Esophagus muscularis mucosa (tissue), 4 donors: Measurements from ENCODE around the gene PCNT. TPM values are rescaled to one million over a fixed set of nuclear protein-coding genes. Genes with fewer than 3 reads are reported as not detected.
"Not testable (repeated sequence)": the region's sequence is repeated elsewhere in the genome, so short reads cannot be mapped to it uniquely, and the experiment has no call there.

Experiments
- DNase-seq: peaks from one replicate; pipeline ENCODE4 v3.0.0-alpha.2; 2017; ENCODE audit errors: extremely low spot score
- H3K27ac ChIP-seq, 4 donors: fragments of 200-600 bp; sonication (generic); replicated peaks in 1 of 4; 1 replicate in 3 of 4; 2 replicates in 1 of 4; pipeline ENCODE4 v1.5.1; 2016 to 2019; ENCODE audit warnings: mild to moderate bottlenecking in 1 of 4
- H3K27me3 ChIP-seq, 4 donors: fragments of 200-600 bp; sonication (generic); one replicate each; pipeline versions ENCODE4 v1.5.1 to v1.6.0; 2016 to 2019
- H3K36me3 ChIP-seq, 4 donors: fragments of 200-600 bp; sonication (generic); one replicate each; pipeline ENCODE4 v1.5.1; 2016 to 2019
- H3K4me1 ChIP-seq, 4 donors: fragments of 200-600 bp; sonication (generic); one replicate each; pipeline ENCODE4 v1.5.1; 2016 to 2019
- H3K4me3 ChIP-seq, 4 donors: fragments of 200-600 bp; sonication (generic); 1 replicate in 2 of 4; 2 replicates in 2 of 4; pipeline ENCODE4 v1.5.1; 2016 to 2019; ENCODE audit warnings: mild to moderate bottlenecking in 4 of 4, moderate library complexity in 1 of 4
- H3K9me3 ChIP-seq, 4 donors: fragments of 200-600 bp; sonication (generic); 1 replicate in 3 of 4; 2 replicates in 1 of 4; pipeline ENCODE4 v1.5.1; 2016 to 2019
- CTCF ChIP-seq, 3 experiments: fragments of 200-600 bp in 2 of 3; fragments of 450-650 bp in 1 of 3; sonication (generic) in 2 of 3; IDR thresholded peaks; one replicate each; pipeline ENCODE4 v1.5.1; 2017 to 2019; ENCODE audit warnings: antibody characterized with exemption in 3 of 3, mild to moderate bottlenecking in 2 of 3, moderate library complexity in 1 of 3
- EP300 ChIP-seq: sonication (generic); formaldehyde crosslinking; IDR thresholded peaks from one replicate; pipeline ENCODE4 v1.6.1; 2017; ENCODE audit warnings: antibody characterized with exemption
- POLR2A ChIP-seq: fragments of 450-650 bp; IDR thresholded peaks from one replicate; pipeline ENCODE4 v1.6.1; 2017; ENCODE audit warnings: antibody characterized with exemption, moderate library complexity, mild to moderate bottlenecking, low read depth
- POLR2AphosphoS5 ChIP-seq, 2 donors: sonication (generic); formaldehyde crosslinking; IDR thresholded peaks; one replicate each; pipeline ENCODE4 v1.6.1; 2017; ENCODE audit warnings: antibody characterized with exemption in 2 of 2
- WGBS: methylation state at CpG from one replicate; pipeline ENCODE4 v1.1.5; 2018; 5-methylcytosine and 5-hydroxymethylcytosine counted together
- intact Hi-C: fragments of 100-400 bp; cut with DNase I; formaldehyde crosslinking; loops from one replicate; pipeline ENCODE4 v1.15.1; 2023
- total RNA-seq, 4 donors: library from RNA; depleted of rRNA; stranded (reverse); fragments of >200 nt; gene quantifications; one replicate each; pipeline versions ENCODE4 v1.1.0 to v1.2.1, GENCODE V29; 2016

PCNT gene
- total RNA-seq, 4 donors from 2014 or later = 21.2 to 35.1 (median 24.7) TPM

DNA sequence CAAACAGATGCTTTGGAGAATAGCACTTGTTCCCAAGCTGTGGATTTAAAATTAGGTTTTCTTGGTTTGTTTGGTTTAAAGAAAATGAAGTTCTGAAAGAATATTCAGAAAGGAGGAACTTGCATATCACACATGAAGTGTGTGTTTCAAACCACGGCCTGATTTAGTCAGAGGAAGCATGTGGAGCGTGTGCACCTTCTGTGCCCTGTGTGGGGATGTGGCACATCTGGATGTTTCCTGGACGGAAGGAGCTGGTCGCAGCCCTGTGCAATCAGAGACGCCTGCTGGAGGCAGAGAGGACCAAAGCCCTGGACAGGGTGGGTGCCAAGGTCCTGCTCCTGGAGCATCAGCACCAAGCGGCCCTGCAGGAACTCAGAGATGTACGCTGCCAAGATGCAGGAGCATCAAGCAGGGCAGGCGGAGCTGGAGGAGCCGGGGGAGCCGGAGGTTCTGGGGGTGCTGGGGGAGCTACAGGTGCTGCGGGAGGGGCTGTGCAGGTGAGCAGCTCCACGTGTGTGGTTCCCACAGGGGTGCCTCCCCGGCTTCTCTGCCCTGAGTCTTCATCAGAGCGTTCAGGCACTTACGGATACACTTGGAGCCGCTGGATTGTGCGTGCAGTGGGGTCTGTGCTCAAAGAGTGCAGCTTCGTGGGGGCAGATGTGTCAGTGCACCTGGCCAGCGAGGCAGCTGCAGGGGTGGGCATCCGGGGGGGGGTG, 45.7 kb downstream of the PCNT start:
- intact Hi-C loops = no loop called here
- H3K9me3 ChIP-seq = no peaks in the 10 kb centered on the region
- peaks cover 20 to 72% (median 47%) of the 10 kb centered on the region in 4 donors for H3K36me3 ChIP-seq
- DNase-seq = no peak
- 79% methylated on average over 14 of the region's 20 CpGs for WGBS
- H3K27ac ChIP-seq = no peak overlapping the region
- no peaks in the 10 kb centered on the region for H3K27me3 ChIP-seq
- no peak for TF ChIP-seq EP300
- TF ChIP-seq POLR2AphosphoS5 (IDR thresholded peaks at IDR 0.05) = no peak
- no peak for TF ChIP-seq CTCF (IDR thresholded peaks at IDR 0.05)
- TF ChIP-seq POLR2A = no peak
- H3K4me1 ChIP-seq = no peaks in the 10 kb centered on the region
- H3K4me3 ChIP-seq = no peak overlapping the region

DNA sequence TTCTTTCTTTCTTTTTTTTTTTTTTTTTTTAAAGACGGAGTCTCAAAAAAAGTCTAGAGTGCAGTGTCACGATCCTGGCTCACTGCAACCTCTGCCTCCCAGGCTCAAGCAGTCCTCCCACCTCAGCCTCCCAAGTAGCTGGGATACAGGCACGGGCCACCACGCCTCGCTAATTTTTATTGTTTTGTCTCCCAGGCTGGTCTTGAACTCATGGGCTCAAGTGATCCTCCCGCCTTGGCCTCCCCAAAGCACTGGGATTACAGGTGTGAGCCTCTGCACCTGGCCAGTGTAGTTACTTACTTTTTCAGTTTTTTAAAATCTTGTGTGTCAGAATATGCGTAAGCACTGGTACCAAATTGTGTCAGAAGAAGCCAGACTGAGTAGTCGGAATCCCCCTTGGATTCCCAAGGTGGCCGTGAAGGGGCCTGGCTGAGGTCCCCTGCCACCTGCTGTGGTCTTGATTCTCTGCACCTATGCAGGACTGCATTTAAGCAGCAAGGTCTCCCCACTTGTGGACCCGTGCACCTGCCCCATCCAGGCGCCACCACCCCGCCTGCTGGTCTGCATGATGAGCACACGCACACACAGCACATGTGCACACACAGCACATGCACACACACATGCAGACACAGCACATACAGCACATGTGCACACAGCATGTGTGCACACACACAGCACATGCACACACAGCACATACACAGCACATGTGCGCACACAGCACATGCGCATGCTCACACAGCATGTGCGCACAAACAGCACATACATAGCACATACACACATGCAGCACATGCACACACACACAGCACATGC, 47.5 kb downstream of the PCNT start:
- Histone ChIP-seq H3K4me1 (no peaks in the 10 kb centered on the region), H3K9me3 (no peaks in the 10 kb centered on the region), H3K36me3 (peaks cover 15 to 68% (median 31%) of the 10 kb centered on the region in 4 donors), H3K4me3 (no peak overlapping the region), H3K27ac (no peak overlapping the region), H3K27me3 (no peaks in the 10 kb centered on the region)
- no peak for DNase-seq
- 96% methylated on average over 9 of the region's 16 CpGs for WGBS
- no peak for TF ChIP-seq CTCF (IDR thresholded peaks at IDR 0.05)
- no peak for TF ChIP-seq EP300
- no peak for TF ChIP-seq POLR2AphosphoS5 (IDR thresholded peaks at IDR 0.05)
- TF ChIP-seq POLR2A = no peak
- intact Hi-C loops = no loop called here

- intact Hi-C loops = no loop called here
- Histone ChIP-seq H3K36me3 (peaks cover 9 to 62% (median 25%) of the 10 kb centered on the region in 4 donors), H3K4me3 (no peak overlapping the region), H3K4me1 (peaks cover 0 to 1% (median 0%) of the 10 kb centered on the region in 4 donors), H3K27ac (no peak overlapping the region), H3K9me3 (no peaks in the 10 kb centered on the region), H3K27me3 (no peaks in the 10 kb centered on the region)
- no peak for DNase-seq
- TF ChIP-seq POLR2A (no peak), CTCF (IDR thresholded peaks at IDR 0.05) (no peak), POLR2AphosphoS5 (IDR thresholded peaks at IDR 0.05) (no peak), EP300 (no peak)
- WGBS = 96% methylated on average over 7 of the region's 7 CpGs
Observed at GRCh38 chr21:46372014-46372485, 48.1 kb downstream of the PCNT start.

- intact Hi-C loops = not testable (repeated sequence)
- H3K36me3 ChIP-seq = peaks cover 0 to 53% (median 16%) of the 10 kb centered on the region in 4 donors
Observed at GRCh38 chr21:46372947-46373346, 49.0 kb downstream of the PCNT start.

DNA sequence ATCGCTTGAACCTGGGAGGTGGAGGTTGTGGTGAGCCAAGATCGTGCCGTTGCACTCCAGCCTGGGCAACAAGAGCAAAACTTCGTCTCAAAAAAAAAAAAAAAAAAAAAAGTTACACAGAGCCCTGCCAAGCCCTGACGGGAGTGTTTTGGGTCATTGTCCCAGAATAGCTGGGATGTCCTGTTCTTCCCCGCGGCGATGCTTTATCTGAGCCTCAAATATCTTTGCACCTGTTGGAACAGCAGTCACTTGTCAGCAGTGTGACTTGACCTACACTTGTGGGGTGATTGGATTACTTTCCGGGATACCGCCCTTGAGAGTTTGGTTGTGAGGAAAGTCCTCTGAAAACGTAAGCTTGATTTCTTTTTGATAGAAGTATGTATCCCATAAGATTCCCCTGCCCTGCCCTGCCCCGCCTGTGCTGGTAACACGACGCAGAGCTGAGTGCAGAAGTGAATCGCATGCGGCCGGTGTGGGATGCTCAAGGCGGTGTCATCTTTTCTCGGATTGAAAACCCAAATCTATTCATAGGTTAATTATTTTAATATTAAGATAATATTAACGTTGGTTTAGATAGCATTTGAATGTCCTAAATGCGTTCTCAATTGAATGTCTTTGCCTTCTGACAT, 50.9 kb downstream of the PCNT start:
- Histone ChIP-seq H3K36me3 (peaks cover 0 to 44% (median 14%) of the 10 kb centered on the region in 4 donors), H3K9me3 (no peaks in the 10 kb centered on the region), H3K4me3 (no peak overlapping the region), H3K4me1 (peaks cover 0 to 2% (median 0%) of the 10 kb centered on the region in 4 donors), H3K27ac (no peak overlapping the region), H3K27me3 (no peaks in the 10 kb centered on the region)
- DNase-seq = no peak
- TF ChIP-seq POLR2A = no peak
- TF ChIP-seq EP300 = no peak
- no peak for TF ChIP-seq POLR2AphosphoS5 (IDR thresholded peaks at IDR 0.05)
- TF ChIP-seq CTCF (IDR thresholded peaks at IDR 0.05) = no peak
- intact Hi-C loops = no loop called here
- WGBS = 89% methylated on average over 21 of the region's 21 CpGs

More at GRCh38 chr21:46372947-46373346, 49.0 kb downstream of the PCNT start:
- H3K27me3 ChIP-seq, H3K4me1 ChIP-seq, DNase-seq, H3K27ac ChIP-seq, H3K9me3 ChIP-seq, H3K4me3 ChIP-seq: not testable (repeated sequence)
- WGBS = 94% methylated on average over 10 of the region's 10 CpGs
